DOHH2 (cell line): ENCODE measurements around the gene TGM3.

Experiments
- CTCF ChIP-seq: fragments of 200-600 bp; sonication (generic); IDR thresholded peaks from one replicate; pipeline ENCODE4 v1.5.1; 2014; ENCODE audit warnings: antibody characterized with exemption, mild to moderate bottlenecking, low read depth, low read length; ENCODE audit not compliant: poor library complexity, severe bottlenecking
- EZH2phosphoT487 ChIP-seq: fragments of 200-600 bp; sonication (generic); IDR thresholded peaks from 2 replicates; pipeline ENCODE4 v1.6.1; 2017; ENCODE audit warnings: borderline replicate concordance, mild to moderate bottlenecking, antibody characterized with exemption, low read length, moderate library complexity, mixed read lengths

DNA sequence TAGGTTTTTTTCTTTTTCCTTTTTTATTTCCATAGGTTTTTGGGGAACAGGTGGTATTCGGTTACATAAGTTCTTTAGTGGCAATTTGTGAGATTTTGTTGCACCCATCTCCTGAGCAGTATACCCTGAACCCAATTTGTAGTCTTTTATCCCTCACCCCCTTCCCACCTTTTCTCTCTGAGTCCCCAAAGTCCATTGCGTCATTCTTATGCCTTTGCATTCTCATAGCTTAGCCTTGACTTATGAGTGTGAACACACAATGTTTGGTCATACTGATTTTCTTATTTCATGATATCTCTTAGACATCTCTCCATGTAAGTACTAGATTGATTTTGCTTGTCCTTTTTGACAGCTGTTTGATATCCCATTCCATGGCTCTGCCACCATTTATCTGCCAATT lies 27.2 kb downstream of the TGM3 start:
- no peak for TF ChIP-seq CTCF
- TF ChIP-seq EZH2phosphoT487, result no peak
